NCI-H526 (cell line): ENCODE data around the gene OXLD1.
A peak's percentile ranks its signal among the peaks of the same experiment; 100 is the strongest.

Experiments
- DNase-seq, 2 experiments: peaks; one replicate each; lab custom pipeline; 2025; lab: John Stamatoyannopoulos, UW

OXLD1 gene

GRCh38 chr17:81666342-81667191 lies at the start of gene OXLD1, which contains the start of gene CCDC137:
TSS of gene OXLD1 (minus strand) at chr17:81666605. CDS start at chr17:81666577, 28 bp downstream.
TSS of gene CCDC137 (plus strand) at chr17:81666737. CDS start at chr17:81666767, 30 bp downstream.
- peak; percentile 87 to 98 for DNase-seq

- DNase-seq: no peak
Measured at GRCh38 chr17:81715107-81715871, 48.9 kb upstream of the OXLD1 start.

GRCh38 chr17:81714412-81715106 lies 48.2 kb upstream of the OXLD1 start:
- DNase-seq: no peak

GRCh38 chr17:81713556-81714411 lies 47.4 kb upstream of the OXLD1 start:
- peak in 1 of 2 experiments; percentile 54 for DNase-seq

GRCh38 chr17:81713004-81713555 lies 46.7 kb upstream of the OXLD1 start:
- no peak for DNase-seq

- DNase-seq: peak; percentile 46 to 75
Measured at GRCh38 chr17:81712468-81713003, 46.1 kb upstream of the OXLD1 start.

GRCh38 chr17:81711814-81712467 lies 45.5 kb upstream of the OXLD1 start, which contains the start of gene SLC25A10:
TSS of gene SLC25A10 (plus strand) at chr17:81712284. CDS start at chr17:81712427, 143 bp downstream.
- peak; percentile 62 to 91 for DNase-seq

GRCh38 chr17:81710514-81711308 lies 44.3 kb upstream of the OXLD1 start:
- peak in 1 of 2 experiments; percentile 33 for DNase-seq

- no peak for DNase-seq
Measured at GRCh38 chr17:81708739-81709185, 42.4 kb upstream of the OXLD1 start.

- no peak for DNase-seq
Measured at GRCh38 chr17:81707725-81708646, 41.6 kb upstream of the OXLD1 start.

GRCh38 chr17:81706757-81707624 lies 40.6 kb upstream of the OXLD1 start:
- no peak for DNase-seq

GRCh38 chr17:81706232-81706611 lies 39.8 kb upstream of the OXLD1 start:
- no peak for DNase-seq

- no peak for DNase-seq
Measured at GRCh38 chr17:81705518-81706231, 39.3 kb upstream of the OXLD1 start.

GRCh38 chr17:81703747-81704654 lies 37.6 kb upstream of the OXLD1 start:
- DNase-seq: no peak
